ENCODE results near the gene RPL10.

DNA sequence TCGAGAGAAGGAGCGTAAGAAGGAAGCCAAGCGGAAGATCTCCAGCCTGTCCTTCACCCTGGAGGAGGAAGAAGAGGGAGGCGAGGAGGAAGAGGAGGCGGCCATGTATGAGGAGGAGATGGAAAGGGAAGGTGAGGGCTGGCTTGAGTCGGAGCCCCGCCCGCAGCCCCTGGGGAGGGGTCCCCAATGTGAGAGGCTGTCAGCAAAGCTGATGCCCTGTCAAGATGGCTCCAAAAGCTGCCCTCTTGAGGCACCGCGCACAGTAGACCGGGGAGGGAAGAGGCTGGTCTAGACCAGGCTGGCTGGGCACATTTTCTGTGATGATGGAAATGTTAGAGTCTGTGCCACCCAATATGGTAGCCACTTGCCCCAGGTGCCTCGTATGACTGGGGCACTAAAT, 48.3 kb downstream of the RPL10 start:
- TF ChIP-seq POLR2AphosphoS5 (IDR thresholded peaks at IDR 0.05; ENCODE audit: insufficient read depth, low read depth, low read length) (no peak), POLR2A (IDR thresholded peaks at IDR 0.05; ENCODE audit: low read depth, low read length) (no peak), CTCF (IDR thresholded peaks at IDR 0.05; ENCODE audit: extremely low read depth in 1 of 2, insufficient read depth in 1 of 2, low read depth in 1 of 2, low read length in 2 of 2) (no peak), JUN (IDR thresholded peaks at IDR 0.05; ENCODE audit: borderline replicate concordance, insufficient read depth, insufficient read length, low read depth) (no peak), MYC (IDR thresholded peaks at IDR 0.05; ENCODE audit: low read depth, low read length) (no peak)

All from endothelial cell of umbilical vein (primary cell).